HepG2 (cell line): ENCODE results near the gene RRBP1. TPM values are rescaled to one million over a fixed set of nuclear protein-coding genes. Genes with fewer than 3 reads are reported as not detected.
A peak's percentile ranks its signal among the peaks of the same experiment; 100 is the strongest.

ENCODE experiments used
- CBX1 ChIP-seq: IDR thresholded peaks from one replicate; pipeline ENCODE4 v1.6.1; 2016; ENCODE audit warnings: antibody characterized with exemption, low read depth
- FOXM1 ChIP-seq: sonication (generic); formaldehyde crosslinking; IDR thresholded peaks from 2 replicates; pipeline ENCODE4 v1.5.0; 2020; ENCODE audit warnings: missing genetic modification reagents
- MEIS1 ChIP-seq: sonication (generic); formaldehyde crosslinking; IDR thresholded peaks from 2 replicates; pipeline ENCODE4 v1.9.0; 2021; ENCODE audit warnings: mild to moderate bottlenecking, missing genetic modification reagents, moderate library complexity, borderline replicate concordance
- MLX ChIP-seq: IDR thresholded peaks from 2 replicates; pipeline ENCODE4 v1.6.1; 2016
- MTF2 ChIP-seq: sonication (generic); formaldehyde crosslinking; IDR thresholded peaks from 2 replicates; pipeline ENCODE4 v1.5.0; 2020; ENCODE audit warnings: missing genetic modification reagents, borderline replicate concordance
- NCOA2 ChIP-seq: sonication (generic); formaldehyde crosslinking; IDR thresholded peaks from 2 replicates; pipeline ENCODE4 v1.8.0; 2022; ENCODE audit warnings: inconsistent platforms
- REL ChIP-seq: sonication (generic); formaldehyde crosslinking; conservative IDR thresholded peaks from 2 replicates; pipeline ENCODE4 v1.8.0; 2022; ENCODE audit warnings: mild to moderate bottlenecking, missing genetic modification reagents, moderate library complexity
- SALL1 ChIP-seq: sonication (generic); formaldehyde crosslinking; IDR thresholded peaks from 2 replicates; pipeline ENCODE4 v1.8.0; 2022; ENCODE audit warnings: mild to moderate bottlenecking, missing genetic modification reagents
- SIN3B ChIP-seq: fragments of 150-350 bp; IDR thresholded peaks from 2 replicates; pipeline ENCODE4 v1.6.1; 2014; ENCODE audit warnings: low read length
- SNAPC4 ChIP-seq: sonication (generic); formaldehyde crosslinking; IDR thresholded peaks from 2 replicates; pipeline ENCODE4 v1.4.0; 2020; ENCODE audit warnings: mild to moderate bottlenecking, missing genetic modification reagents
- SOX6 ChIP-seq, 2 experiments: fragments of 450-650 bp in 1 of 2; sonication (generic) in 1 of 2; formaldehyde crosslinking in 1 of 2; IDR thresholded peaks; 2 replicates each; pipeline versions ENCODE4 v1.4.0 to v1.6.1; 2017 to 2020; ENCODE audit warnings: antibody characterized with exemption in 1 of 2, mild to moderate bottlenecking in 1 of 2, missing genetic modification reagents in 1 of 2
- TOE1 ChIP-seq: sonication (generic); formaldehyde crosslinking; IDR thresholded peaks from 2 replicates; pipeline ENCODE4 v1.4.0; 2020; ENCODE audit warnings: mild to moderate bottlenecking, missing genetic modification reagents
- ZFP37 ChIP-seq: sonication (generic); formaldehyde crosslinking; IDR thresholded peaks from 2 replicates; pipeline ENCODE4 v1.4.0; 2020; ENCODE audit warnings: missing genetic modification reagents, borderline replicate concordance
- ZFX ChIP-seq: sonication (generic); formaldehyde crosslinking; IDR thresholded peaks from 2 replicates; pipeline ENCODE4 v1.4.0; 2020; ENCODE audit warnings: mild to moderate bottlenecking, low read depth, missing genetic modification reagents, moderate library complexity
- ZNF121 ChIP-seq: sonication (generic); formaldehyde crosslinking; IDR thresholded peaks from 2 replicates; pipeline ENCODE4 v1.5.0; 2020; ENCODE audit warnings: mild to moderate bottlenecking, missing genetic modification reagents
- ZNF224 ChIP-seq: sonication (generic); formaldehyde crosslinking; IDR thresholded peaks from 2 replicates; pipeline ENCODE4 v1.5.0; 2020; ENCODE audit warnings: mild to moderate bottlenecking, missing genetic modification reagents
- ZNF292 ChIP-seq: sonication (generic); formaldehyde crosslinking; IDR thresholded peaks from 2 replicates; pipeline ENCODE4 v1.8.1; 2022; ENCODE audit warnings: mild to moderate bottlenecking, low read depth, missing genetic modification reagents, borderline replicate concordance
- ZNF3 ChIP-seq: IDR thresholded peaks from 2 replicates; pipeline ENCODE4 v1.7.0; 2017; ENCODE audit warnings: inconsistent platforms
- ZNF337 ChIP-seq: sonication (generic); formaldehyde crosslinking; IDR thresholded peaks from 2 replicates; pipeline ENCODE4 v1.5.1; 2020; ENCODE audit warnings: missing genetic modification reagents, low read depth, mild to moderate bottlenecking, borderline replicate concordance
- ZNF431 ChIP-seq: sonication (generic); formaldehyde crosslinking; IDR thresholded peaks from 2 replicates; pipeline ENCODE4 v1.9.0; 2022; ENCODE audit warnings: missing genetic modification reagents, low read depth, mild to moderate bottlenecking, borderline replicate concordance
- ZNF703 ChIP-seq: sonication (generic); formaldehyde crosslinking; IDR thresholded peaks from 2 replicates; pipeline ENCODE4 v1.5.1; 2020; ENCODE audit warnings: missing genetic modification reagents, mild to moderate bottlenecking, moderate library complexity, borderline replicate concordance
- ZSCAN9 ChIP-seq: IDR thresholded peaks from 2 replicates; pipeline ENCODE4 v1.6.1; 2016; ENCODE audit warnings: borderline replicate concordance
- polyA plus RNA-seq, 8 experiments: library from polyadenylated mRNA; depleted of rRNA in 3 of 8; stranded (reverse) in 7 of 8; unstranded in 1 of 8; fragments of >200 nt; fragmentation: Illumina TruSeq in 4 of 8; extraction: Trizol in 4 of 8; gene quantifications; 2 replicates each; pipeline versions ENCODE4 v1.2.1 to v1.2.3, GENCODE V29; 2011 to 2016; ENCODE audit warnings: low read depth in 4 of 8, missing spikeins in 1 of 8, mixed read lengths in 1 of 8; ENCODE audit not compliant: insufficient read depth in 1 of 8
- total RNA-seq, 5 experiments: library from RNA; depleted of rRNA; stranded (reverse); fragments of >200 nt; fragmentation: Illumina TruSeq; extraction: Trizol; gene quantifications; 2 replicates each; pipeline ENCODE4 v1.2.3, GENCODE V29; 2016; ENCODE audit warnings: low read depth in 1 of 5

The RRBP1 gene
- total and polyA plus RNA-seq, 2 of the 13 experiments (the other 11 are each of a cell fraction or from before 2014, with no cell fraction given): 150 to 222 TPM

GRCh38 chr20:17721802-17722486 lies 39.9 kb upstream of the RRBP1 start (continued):
- TF ChIP-seq MTF2 (CRISPR knock-in tag): no peak
- peak; percentile 99 for TF ChIP-seq NCOA2
- TF ChIP-seq ZNF703 (CRISPR knock-in tag): peak; percentile 100
- no peak for TF ChIP-seq CBX1
- peak; percentile 95 for TF ChIP-seq ZSCAN9
- TF ChIP-seq TOE1: peak; percentile 91
- peak; percentile 85; the same call in 1 of the 2 replicates for TF ChIP-seq ZNF431
- TF ChIP-seq SIN3B: no peak
- TF ChIP-seq ZNF292 (CRISPR knock-in tag): peak; percentile 63; the same call in 1 of the 2 replicates
- TF ChIP-seq MEIS1 (CRISPR knock-in tag): peak; percentile 95
- no peak for TF ChIP-seq ZNF224
- no peak; the same call in 1 of the 2 replicates for TF ChIP-seq ZNF337
- TF ChIP-seq ZFP37 (CRISPR knock-in tag): peak; percentile 96
- TF ChIP-seq REL (CRISPR knock-in tag): no peak
- no peak; the same call in 1 of the 2 replicates for TF ChIP-seq ZFX (CRISPR knock-in tag)
- no peak for TF ChIP-seq ZNF3 (CRISPR knock-in tag)
- peak; percentile 99 for TF ChIP-seq SALL1 (CRISPR knock-in tag)
- peak; percentile 59; the same call in 1 of the 2 replicates for TF ChIP-seq ZNF121
- peak; percentile 88; the same call in 1 of the 2 replicates for TF ChIP-seq SNAPC4 (CRISPR knock-in tag)
- TF ChIP-seq SOX6 (IDR thresholded peaks at IDR 0.05): no peak
- peak; percentile 99 for TF ChIP-seq SOX6 (CRISPR knock-in tag; IDR thresholded peaks at IDR 0.05)
- TF ChIP-seq MLX (CRISPR knock-in tag): peak; percentile 98
- TF ChIP-seq FOXM1 (CRISPR knock-in tag): no peak
